ENCODE results near the gene PTPRO.

PTPRO gene

GRCh38 chr12:15530361-15530760 is 208.1 kb downstream of the PTPRO start:
- DNase-seq = no peak

GRCh38 chr12:15532364-15532977 is 210.2 kb downstream of the PTPRO start:
- DNase-seq = peak; percentile 92

GRCh38 chr12:15534322-15534721 is 212.0 kb downstream of the PTPRO start:
- no peak for DNase-seq

- no peak for DNase-seq
These were observed 212.6 kb downstream of the PTPRO start for GRCh38 chr12:15534874-15535273.

- DNase-seq = no peak
These were observed 213.1 kb downstream of the PTPRO start for GRCh38 chr12:15535352-15535781.

- DNase-seq = peak; percentile 74
These were observed 214.1 kb downstream of the PTPRO start for GRCh38 chr12:15536446-15536845.

- DNase-seq = no peak
These were observed 216.6 kb downstream of the PTPRO start for GRCh38 chr12:15538881-15539280.

GRCh38 chr12:15540005-15540404 is 217.7 kb downstream of the PTPRO start:
- no peak for DNase-seq

- DNase-seq = peak; percentile 96
These were observed 218.2 kb downstream of the PTPRO start for GRCh38 chr12:15540469-15540872.

GRCh38 chr12:15541996-15542631 is 219.8 kb downstream of the PTPRO start:
- no peak for DNase-seq

GRCh38 chr12:15543347-15543746 is 221.0 kb downstream of the PTPRO start:
- no peak for DNase-seq

- peak; percentile 62 for DNase-seq
These were observed 222.3 kb downstream of the PTPRO start for GRCh38 chr12:15544589-15544988.

GRCh38 chr12:15545334-15545733 is 223.0 kb downstream of the PTPRO start:
- DNase-seq = no peak

GRCh38 chr12:15546102-15546701 is 223.9 kb downstream of the PTPRO start:
- DNase-seq = no peak

GRCh38 chr12:15547063-15547462 is 224.8 kb downstream of the PTPRO start:
- DNase-seq = no peak

GRCh38 chr12:15547691-15548090 is 225.4 kb downstream of the PTPRO start:
- DNase-seq = no peak

- peak; percentile 99 for DNase-seq
These were observed 228.5 kb downstream of the PTPRO start for GRCh38 chr12:15550793-15551192.

GRCh38 chr12:15555446-15555845 is 233.1 kb downstream of the PTPRO start:
- no peak for DNase-seq

GRCh38 chr12:15556411-15557102 is 234.2 kb downstream of the PTPRO start:
- DNase-seq = no peak

- DNase-seq = peak; percentile 33
These were observed 236.7 kb downstream of the PTPRO start for GRCh38 chr12:15558915-15559528.

- DNase-seq = no peak
These were observed 239.1 kb downstream of the PTPRO start for GRCh38 chr12:15561396-15561795.

GRCh38 chr12:15562263-15562662 is 240.0 kb downstream of the PTPRO start:
- no peak for DNase-seq

- no peak for DNase-seq
These were observed 241.4 kb downstream of the PTPRO start for GRCh38 chr12:15563663-15564062.
